HEK293 (cell line): ENCODE results near the gene NAE1.

Experiments used
- CTCF ChIA-PET: fragments of 350-600 bp; formaldehyde crosslinking; extraction: SDS; loops from one replicate; lab custom pipeline; 2021; ENCODE audit warnings: antibody characterized with exemption; lab: Yijun Ruan, JAX
- POLR2A ChIA-PET: fragments of 300-600 bp; formaldehyde crosslinking; extraction: SDS; loops from one replicate; lab custom pipeline; 2020; ENCODE audit warnings: antibody characterized with exemption, inconsistent platforms; lab: Yijun Ruan, JAX
- H3K27ac ChIP-seq: fragments of 200-500 bp; sonication (Bioruptor generic); 2 replicates; pipeline ENCODE4 v1.5.1; 2014; ENCODE audit warnings: low read depth, low read length, control low read depth, inconsistent platforms; ENCODE audit errors: extremely low read depth
- H3K36me3 ChIP-seq, 2 experiments: fragments of 200-500 bp in 1 of 2; sonication (Bioruptor generic) in 1 of 2; 1 replicate in 1 of 2; 2 replicates in 1 of 2; pipeline ENCODE4 v1.5.1; 2014 to 2017; ENCODE audit warnings: inconsistent platforms in 2 of 2, low read length in 2 of 2; ENCODE audit not compliant: control insufficient read depth in 2 of 2, insufficient read depth in 1 of 2
- H3K4me1 ChIP-seq: fragments of 200-500 bp; sonication (Bioruptor generic); 2 replicates; pipeline ENCODE4 v1.5.1; 2014; ENCODE audit warnings: mild to moderate bottlenecking, low read length, inconsistent platforms; ENCODE audit not compliant: control insufficient read depth, insufficient read depth
- H3K4me3 ChIP-seq: 2 replicates; pipeline ENCODE4 v1.5.1; 2011; ENCODE audit warnings: low read depth, mild to moderate bottlenecking, control low read depth, low read length, moderate library complexity
- H3K9me3 ChIP-seq: fragments of 200-500 bp; sonication (Bioruptor generic); 2 replicates; pipeline ENCODE4 v1.5.1; 2014; ENCODE audit warnings: low read depth, low read length, inconsistent platforms; ENCODE audit not compliant: control insufficient read depth, insufficient read depth
- TF ChIP-seq, protein P1 (sequence below): fragments of 450-650 bp; formaldehyde crosslinking; IDR thresholded peaks from 2 replicates; pipeline ENCODE4 v1.5.1; 2016; ENCODE audit warnings: missing biosample characterization, missing genetic modification characterization, borderline replicate concordance
- TF ChIP-seq, protein P2 (sequence below): fragments of 450-650 bp; IDR thresholded peaks from 2 replicates; pipeline ENCODE4 v1.5.1; 2018; ENCODE audit warnings: missing biosample characterization, missing genetic modification characterization

The NAE1 gene

DNA sequence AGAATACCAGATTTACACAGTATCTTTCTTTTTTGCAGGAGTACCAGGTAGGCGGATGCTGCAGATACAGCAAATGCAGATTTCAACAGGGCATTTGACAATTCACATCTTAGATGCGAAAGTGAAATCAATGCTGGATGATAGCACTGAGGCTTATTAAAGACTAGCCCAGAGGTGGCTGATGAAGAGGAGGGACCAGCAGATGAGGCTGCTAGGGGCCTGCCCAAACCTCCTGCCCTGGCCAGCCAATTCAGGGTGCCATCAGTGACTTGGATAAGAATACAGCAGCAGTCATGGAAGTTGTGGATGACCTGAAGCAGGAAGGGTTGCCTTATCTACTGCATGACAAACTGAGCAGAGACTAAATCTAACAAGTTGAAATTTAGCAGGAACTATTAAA, 77.8 kb downstream of the NAE1 start:
- Histone ChIP-seq H3K36me3 (peaks cover 14 to 26% of the 10 kb centered on the region in 2 experiments; a peak in 2 of 3 replicates), H3K27ac (no peak overlapping the region), H3K4me3 (no peak overlapping the region), H3K9me3 (no peaks in the 10 kb centered on the region), H3K4me1 (peaks cover 6% of the 10 kb centered on the region)
- ChIA-PET CTCF (interaction anchor here (0.7 to 4.3 kb wide), 8 partner anchors 9 to 189 kb away, joined by 3 to 40 read pairs (median 14); partner anchors contain the start of gene NAE1), POLR2A (no interaction called here)
- TF ChIP-seq, protein P1, sequence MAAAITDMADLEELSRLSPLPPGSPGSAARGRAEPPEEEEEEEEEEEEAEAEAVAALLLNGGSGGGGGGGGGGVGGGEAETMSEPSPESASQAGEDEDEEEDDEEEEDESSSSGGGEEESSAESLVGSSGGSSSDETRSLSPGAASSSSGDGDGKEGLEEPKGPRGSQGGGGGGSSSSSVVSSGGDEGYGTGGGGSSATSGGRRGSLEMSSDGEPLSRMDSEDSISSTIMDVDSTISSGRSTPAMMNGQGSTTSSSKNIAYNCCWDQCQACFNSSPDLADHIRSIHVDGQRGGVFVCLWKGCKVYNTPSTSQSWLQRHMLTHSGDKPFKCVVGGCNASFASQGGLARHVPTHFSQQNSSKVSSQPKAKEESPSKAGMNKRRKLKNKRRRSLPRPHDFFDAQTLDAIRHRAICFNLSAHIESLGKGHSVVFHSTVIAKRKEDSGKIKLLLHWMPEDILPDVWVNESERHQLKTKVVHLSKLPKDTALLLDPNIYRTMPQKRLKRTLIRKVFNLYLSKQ (tag by site-specific recombination): no peak
- TF ChIP-seq, protein P2, sequence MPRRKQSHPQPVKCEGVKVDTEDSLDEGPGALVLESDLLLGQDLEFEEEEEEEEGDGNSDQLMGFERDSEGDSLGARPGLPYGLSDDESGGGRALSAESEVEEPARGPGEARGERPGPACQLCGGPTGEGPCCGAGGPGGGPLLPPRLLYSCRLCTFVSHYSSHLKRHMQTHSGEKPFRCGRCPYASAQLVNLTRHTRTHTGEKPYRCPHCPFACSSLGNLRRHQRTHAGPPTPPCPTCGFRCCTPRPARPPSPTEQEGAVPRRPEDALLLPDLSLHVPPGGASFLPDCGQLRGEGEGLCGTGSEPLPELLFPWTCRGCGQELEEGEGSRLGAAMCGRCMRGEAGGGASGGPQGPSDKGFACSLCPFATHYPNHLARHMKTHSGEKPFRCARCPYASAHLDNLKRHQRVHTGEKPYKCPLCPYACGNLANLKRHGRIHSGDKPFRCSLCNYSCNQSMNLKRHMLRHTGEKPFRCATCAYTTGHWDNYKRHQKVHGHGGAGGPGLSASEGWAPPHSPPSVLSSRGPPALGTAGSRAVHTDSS (tag by site-specific recombination): peak; percentile 32; the same call in 1 of the 2 replicates
